Measurements from ENCODE around the gene DECR2. TPM values are rescaled to one million over a fixed set of nuclear protein-coding genes. Genes with fewer than 3 reads are reported as not detected.
A peak's percentile ranks its signal among the peaks of the same experiment; 100 is the strongest.
"Not testable (repeated sequence)": the region's sequence is repeated elsewhere in the genome, so short reads cannot be mapped to it uniquely, and the experiment has no call there.

DECR2 gene
- total RNA-seq, 1 experiment from 2014 or later = 8.9 TPM

DNA sequence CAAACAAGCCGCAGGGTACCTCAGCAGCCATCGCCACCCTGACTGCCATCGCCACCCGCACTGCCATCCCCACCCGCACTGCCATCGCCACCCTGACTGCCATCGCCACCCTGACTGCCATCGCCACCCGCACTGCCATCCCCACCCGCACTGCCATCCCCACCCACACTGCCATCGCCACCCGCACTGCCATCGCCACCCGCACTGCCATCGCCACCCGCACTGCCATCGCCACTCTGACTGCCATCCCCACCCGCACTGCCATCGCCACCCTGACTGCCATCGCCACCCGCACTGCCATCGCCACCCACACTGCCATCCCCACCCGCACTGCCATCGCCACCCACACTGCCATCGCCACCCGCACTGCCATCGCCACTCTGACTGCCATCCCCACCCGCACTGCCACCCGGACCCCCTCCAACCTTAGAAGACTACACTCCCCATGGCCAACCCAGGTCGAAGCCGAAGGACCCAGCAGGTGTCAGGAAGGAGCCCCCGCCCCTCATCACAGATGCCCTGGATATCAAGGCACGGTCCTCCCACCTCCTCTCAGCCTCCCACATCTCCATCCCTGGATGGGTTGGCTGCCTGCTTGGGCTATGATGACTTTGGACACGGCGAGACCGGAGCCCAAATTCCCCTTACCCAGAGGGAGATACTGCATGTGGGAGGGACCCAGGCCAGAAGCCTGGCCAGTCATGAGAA is 23.4 kb upstream of the DECR2 start:
- DNase-seq (ENCODE audit: low read depth) = not testable (repeated sequence)

DNA sequence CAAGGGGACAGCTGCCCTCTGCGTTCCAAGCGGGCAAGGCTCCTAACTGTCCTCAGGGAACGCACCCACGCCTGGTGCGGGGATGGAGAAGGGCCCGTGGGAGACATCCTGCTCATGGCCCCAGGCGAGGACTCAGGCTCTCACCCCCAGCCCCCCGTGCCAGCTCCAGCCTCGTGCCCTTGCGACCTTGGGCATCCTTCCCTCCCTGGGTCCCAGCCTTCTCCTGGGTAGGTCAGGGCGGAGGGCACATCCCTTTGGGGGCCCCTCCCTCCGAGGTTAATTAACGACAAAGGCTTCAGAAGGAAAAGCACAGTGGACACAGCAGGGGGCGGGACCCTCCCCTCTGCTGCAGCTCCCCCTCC is 22.9 kb upstream of the DECR2 start:
- DNase-seq (ENCODE audit: low read depth) = no peak

DNA sequence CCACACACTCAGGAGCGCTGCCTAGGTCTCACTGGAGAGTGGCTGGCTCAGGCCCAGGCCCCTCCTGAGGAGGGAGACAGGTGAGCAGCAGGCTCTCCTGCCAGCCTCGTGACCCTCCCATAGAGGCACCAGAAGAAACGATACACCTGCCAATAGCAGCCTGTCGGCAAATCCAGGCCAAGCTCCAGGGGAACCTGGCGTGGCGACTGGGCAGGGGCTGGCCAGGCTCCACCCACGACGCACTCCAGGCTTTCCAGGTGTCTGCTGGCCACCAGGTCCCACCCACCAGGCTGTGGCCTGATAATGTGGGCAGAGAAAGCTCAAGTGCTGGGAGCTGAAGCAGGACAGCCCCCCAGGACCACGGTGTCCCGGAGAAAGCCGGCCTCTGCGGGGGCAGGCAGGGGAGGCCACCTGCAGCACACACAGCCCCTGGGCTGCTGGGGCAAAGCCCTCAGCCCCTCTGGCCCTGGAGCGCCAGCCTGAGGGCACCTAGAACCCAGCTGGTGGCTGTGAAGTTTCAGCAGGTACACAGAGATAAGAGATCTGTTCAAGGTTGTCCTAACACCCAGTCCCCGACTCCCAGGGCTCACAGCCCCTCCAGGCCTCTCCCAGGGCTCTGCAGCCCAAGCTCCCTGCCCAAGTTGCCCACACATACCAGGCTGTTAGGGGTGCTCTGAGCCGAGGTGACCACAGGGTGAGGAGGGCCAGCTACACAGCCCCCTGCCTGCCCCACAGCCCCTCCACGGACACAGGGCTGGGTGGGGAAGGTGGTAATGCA is 22.3 kb upstream of the DECR2 start:
- DNase-seq (ENCODE audit: low read depth) = no peak

DNA sequence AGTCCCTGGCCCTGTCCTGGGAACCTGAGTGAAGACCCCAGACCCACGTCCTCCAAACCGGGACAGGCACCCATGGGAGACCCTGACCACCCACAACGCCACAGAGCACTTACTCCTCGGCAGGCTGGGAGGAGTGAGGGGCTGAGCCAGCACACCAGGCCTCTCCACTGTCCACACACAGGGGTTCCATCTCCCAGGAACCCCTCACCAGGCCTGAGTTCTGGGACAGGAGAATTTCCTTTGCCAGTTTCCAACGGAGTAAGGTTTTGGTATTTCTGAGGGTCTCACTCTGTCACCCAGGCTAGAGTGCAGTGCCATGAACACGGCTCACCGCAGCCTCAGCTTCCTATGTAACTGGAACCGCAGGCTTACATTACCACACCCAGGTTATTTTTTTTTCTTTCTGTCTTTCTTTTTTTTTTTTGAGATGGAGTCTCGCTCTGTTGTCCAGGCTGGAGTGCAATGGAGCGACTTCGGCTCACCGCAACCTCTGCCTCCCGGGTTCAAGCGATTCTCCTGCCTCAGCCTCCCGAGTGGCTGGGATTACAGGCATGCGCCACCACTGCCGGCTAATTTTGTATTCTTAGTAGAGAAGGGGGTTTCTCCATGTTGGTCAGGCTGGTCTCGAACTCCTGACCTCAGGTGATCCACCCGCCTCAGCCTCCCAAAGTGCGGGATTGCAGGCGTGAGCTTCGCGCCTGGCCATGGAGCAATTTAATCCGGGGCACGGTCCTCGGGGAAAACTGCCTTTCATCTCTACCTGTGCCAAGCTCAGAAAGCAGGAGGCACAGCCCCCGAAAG is 21.5 kb upstream of the DECR2 start:
- DNase-seq (ENCODE audit: low read depth) = no peak

DNA sequence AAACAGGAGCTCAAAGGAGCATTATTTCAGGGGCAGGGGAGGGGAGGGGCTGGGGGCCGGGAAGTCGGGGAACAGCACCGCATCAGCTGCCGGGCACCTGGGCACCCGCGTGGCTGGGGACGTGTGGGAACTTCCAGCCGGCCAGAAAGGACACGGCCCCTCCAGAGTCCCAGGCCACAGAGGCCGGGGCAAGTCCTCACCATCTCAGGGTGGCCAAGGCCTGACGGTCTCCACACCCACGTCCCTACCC is 21.0 kb upstream of the DECR2 start:
- no peak for DNase-seq (ENCODE audit: low read depth)

DNA sequence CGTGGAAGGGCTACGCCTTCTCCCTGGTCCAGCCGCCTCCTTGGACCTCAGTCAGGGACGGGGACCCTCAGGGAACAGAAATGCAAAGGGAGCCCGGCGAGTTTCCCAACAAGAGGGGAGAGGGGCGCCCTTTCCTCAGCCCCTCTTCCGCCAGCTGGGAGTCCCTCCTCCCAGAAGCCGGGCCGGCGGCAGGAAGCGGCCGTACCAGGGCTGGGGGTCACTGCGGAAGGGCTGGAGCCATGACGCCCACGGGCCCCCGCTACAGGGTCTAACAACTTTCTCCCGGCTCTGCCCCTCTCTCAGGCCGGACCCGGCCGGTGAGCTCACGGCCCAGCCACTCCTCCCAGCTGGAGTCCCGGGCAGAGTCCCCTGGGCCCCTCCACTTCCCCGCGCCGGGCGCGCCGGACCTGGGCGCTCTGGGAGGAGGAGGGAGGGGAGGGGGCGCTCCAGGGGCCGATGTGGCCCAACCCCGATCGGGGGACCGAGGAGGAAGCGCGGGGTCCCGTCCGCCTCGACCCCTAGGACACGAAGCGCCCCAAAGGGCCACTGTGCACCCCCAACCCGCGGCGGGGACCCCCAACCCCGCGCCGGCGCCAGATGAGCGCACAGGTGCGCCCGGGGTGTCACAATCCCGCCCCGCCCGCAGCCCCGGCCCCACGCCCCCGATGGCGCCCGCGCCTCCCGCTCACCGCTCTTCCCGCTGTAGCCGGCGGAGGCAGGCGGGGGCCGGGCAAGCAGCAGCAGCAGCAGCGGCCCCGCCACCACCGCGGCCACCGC is 20.5 kb upstream of the DECR2 start:
- no peak for DNase-seq (ENCODE audit: low read depth)

DNA sequence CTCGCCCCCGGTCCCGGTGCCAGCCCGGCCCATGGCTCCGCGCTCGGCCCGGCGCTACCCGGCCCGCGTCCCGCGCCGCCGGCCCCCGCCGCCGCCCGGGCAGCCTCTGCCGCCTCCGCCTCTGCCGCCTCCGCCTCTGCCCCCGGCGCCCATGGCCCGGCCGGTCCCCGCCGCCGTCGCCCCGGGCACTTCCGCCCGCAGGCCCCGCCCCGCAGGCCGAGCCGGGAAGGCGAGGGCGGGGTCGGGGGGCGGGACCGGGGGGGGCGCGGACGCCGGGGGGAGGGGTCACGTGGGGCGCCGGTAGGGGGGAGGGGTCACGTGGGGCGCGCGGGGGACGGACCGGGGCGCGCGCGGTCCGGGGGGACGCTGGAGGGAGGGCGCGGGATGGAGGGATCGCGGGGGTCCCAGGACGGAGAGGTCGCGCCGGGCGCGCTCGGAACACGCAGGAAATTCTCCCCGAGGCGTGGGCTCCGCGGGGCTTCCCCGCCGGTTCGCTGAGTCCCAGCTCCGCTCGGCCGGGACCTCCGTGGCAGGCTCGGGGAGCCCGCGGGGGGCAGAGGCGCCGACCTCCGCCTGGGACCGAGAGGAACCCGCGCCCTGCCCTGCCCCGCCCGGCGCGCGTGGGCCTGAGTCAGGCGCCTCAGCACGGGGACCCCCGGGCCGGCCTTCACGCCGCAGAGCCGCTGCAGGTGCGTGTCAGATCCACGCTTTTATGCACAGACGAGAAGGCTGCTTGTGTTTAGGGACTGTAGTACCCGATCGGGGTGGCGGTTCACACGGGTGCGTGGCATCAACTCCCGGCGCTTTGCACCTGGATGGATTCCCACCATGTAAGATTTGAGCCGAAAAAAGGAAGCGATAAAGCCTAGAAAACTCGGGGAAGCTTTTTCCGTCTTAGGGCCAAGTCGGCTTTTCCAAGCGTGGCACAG is 19.6 kb upstream of the DECR2 start, which contains the start of gene PGAP6:
PGAP6 (minus strand) TSS at position 190 of the 929 bp plus-strand sequence; CDS start at position 33, 157 bp downstream.
- DNase-seq (ENCODE audit: low read depth) = no peak

DNA sequence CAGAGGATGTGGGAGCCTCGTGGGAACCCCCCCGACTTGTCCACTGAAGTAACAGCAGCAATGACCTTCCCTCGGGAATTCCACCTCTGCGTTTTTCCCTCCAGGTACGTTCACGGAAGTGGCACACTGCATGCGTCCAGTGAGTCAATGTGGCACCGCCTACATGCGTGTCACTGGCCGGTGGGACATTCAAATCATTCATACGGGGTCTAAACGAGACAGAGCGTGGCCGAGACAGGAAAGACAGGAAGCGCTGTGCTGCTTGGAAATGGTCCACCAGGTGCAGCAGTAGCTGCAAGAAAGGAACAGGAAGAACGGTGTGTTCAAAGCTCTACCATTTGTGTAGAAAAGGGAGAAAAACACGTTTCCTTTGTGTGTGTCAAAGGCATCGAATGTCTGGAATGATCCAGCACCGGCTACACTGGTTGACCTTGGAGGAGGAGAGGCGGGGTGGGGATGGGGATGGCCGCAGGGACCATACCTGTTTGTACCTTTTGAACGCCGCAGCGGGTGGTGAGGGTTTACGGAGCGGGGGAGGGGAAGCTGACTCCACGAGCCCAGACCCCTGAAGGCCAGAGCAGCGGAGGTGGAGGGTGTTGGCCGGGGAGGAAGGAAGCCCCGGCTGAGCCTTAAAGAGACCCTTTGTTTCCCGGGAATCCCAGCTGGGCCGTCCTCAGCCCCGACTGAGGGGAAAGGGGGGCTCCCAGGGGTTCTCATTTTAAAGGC is 18.2 kb upstream of the DECR2 start:
- no peak for DNase-seq (ENCODE audit: low read depth)

DNA sequence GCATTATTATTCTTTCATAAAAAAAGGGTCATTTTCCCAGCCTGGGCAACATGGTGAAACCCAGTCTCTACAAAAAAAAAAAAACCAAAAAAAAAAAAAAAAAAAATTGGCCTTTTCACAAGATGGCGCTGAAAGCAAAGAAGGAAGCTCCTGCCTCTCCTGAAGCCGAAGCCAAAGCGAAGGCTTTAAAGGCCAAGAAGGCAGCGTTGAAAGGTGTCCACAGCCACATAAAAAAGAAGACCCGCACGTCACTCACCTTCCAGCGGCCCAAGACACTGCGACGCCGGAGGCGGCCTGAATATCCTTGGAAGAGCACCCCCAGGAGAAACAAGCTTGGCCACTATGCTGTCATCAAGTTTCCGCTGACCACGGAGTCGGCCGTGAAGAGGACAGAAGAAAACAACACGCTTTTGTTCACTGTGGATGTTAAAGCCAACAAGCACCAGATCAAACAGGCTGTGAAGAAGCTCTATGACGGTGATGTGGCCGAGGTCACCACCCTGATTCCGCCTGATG is 15.0 kb upstream of the DECR2 start:
- DNase-seq (ENCODE audit: low read depth) = no peak

DNA sequence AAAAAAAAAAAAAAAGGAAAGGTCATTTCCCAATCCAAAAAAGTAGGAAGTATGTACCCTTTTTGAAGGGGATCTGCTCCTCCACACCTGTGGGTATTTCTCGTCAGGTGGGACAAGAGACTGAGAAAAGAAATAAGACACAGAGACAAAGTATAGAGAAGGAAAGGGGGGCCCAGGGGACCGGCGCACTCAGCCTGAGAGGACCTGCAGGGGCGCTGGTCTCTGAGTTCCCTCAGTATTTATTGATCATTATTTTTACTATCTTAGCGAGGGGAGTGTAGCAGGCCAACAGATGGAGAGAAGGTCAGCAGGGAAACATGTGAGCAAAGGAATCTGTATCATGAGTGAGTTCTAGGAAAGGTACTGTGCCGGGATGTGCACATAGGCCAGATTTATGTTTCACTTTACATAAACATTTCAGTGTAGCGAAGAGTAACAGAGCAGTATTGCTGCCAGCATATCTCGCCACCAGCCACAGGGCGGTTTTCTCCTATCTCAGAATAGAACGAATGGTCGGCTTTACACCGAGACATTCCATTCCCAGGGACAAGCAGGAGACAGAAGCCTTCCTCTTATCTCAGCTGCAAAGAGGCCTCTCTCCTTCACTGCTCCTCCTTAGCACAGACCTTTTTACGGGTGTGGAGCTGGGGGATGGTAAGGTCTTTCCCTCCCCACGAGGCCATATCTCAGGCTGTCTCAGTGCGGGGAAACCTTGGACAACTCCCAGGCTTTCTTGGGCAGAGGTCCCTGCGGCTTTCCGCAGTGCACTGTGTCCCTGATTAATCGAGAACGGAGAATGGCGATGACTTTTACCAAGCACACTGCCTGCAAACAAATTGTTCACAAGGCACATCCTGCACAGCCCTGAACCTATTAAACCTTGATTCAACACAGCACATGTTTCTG is 13.7 kb upstream of the DECR2 start:
- DNase-seq (ENCODE audit: low read depth) = not testable (repeated sequence)

DNA sequence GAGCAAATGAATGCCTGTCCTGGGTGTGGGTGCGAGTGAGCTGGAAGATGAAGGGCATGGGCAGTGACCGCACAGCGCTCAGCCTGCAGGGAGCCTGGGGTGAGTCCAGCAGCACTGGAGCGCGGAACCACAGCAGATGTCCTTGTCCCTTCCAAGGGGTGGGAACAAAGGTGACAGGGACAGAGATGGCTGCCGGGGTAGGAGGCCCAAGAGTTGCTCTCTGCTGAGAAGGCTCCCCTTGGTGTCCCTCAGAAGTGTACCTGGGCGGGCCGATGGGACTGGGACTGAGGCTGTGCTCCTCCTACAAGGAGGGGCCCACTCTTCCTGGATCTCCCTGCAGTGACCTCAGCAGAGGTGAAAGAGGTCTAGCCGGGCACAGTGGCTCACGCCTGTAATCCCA is 12.3 kb upstream of the DECR2 start:
- DNase-seq (ENCODE audit: low read depth) = no peak

DNA sequence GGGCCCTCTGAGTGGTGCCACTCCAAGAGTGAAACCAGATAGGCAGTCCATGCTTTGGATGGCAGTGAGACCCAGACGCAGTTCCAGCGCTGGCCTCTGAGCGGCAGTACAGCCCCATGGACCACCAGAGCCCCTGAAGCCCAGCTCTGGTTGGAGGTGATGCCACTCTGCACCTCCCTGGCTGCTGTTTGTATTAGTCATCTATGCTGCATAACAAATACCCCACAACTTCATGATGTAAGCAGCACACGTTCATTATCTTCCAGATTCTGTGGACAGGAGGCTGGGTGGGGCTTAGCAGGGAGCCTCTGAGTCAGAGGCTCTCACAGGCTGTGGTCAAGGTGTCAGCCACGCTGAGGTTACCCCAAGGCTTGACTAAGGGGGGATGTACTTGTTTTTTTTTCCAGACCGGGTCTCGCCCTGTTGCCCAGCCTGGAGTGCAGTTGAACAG is 9.8 kb upstream of the DECR2 start:
- DNase-seq (ENCODE audit: low read depth) = peak; percentile 95

DNA sequence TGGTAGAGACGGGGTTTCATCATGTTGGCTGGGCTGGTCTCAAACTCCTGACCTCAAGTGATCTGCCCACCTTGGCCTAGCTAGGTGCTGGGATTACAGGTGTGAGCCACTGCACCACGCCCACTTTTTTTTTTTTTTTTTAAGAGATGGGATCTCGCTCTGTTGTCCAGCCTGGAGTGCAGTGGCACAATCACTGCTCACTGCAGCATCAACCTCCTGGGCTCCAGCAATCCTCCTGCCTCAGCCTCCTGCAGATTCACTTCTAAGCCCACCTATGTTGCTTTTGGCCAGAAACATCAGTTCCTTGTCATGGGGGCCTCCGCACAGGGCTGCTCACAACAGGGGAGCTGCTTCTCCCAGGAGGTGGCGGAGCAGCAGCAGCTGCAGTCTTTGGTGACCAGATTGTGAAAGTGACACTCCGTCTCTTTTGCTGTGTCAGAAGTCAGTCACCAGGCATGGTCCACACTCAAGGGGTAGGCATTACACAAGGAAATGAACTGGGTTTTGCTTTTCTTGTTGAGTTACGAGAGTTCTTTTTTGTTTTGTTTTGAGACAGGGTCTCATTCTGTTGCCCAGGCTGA is 9.1 kb upstream of the DECR2 start:
- no peak for DNase-seq (ENCODE audit: low read depth)

DNA sequence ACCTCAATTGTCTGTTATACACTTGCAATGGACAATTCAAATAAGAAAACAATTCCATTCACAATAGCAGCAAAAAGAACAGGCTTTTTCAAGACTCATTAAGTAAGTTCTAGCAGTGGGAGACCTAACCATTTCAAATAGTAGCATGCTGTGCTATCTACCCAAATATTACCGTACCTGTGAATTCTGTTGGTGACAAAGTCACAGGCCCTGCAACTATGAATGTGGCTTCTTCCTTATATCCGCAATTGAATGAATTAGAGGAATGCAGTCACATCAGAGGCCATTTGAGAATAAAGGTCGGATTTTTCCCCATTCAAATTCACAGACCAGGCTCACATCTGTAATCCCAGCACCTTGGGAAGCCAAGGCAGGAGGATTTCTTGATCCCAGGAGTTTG is 5.5 kb upstream of the DECR2 start:
- DNase-seq (ENCODE audit: low read depth) = no peak

DNA sequence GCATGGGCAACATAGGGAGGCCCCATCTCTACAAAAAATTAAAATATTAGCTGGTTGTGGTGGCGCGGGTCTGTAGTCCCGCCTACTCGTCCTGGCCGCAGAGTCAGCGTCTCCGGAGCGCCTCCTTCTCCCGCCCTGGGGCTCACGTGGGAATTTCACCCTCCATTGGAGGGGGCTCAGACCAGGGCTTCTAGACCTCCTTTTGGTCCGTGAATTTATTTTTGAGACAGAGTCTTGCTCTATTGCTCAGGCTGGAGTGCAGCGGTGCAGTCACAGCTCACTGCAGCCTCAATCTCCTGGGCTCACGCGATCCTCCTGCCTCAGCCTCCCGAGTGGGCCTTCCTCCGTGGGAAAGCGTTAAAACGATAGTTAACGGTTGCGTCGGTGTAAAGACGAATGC is 5.1 kb upstream of the DECR2 start:
- DNase-seq (ENCODE audit: low read depth) = no peak

DNA sequence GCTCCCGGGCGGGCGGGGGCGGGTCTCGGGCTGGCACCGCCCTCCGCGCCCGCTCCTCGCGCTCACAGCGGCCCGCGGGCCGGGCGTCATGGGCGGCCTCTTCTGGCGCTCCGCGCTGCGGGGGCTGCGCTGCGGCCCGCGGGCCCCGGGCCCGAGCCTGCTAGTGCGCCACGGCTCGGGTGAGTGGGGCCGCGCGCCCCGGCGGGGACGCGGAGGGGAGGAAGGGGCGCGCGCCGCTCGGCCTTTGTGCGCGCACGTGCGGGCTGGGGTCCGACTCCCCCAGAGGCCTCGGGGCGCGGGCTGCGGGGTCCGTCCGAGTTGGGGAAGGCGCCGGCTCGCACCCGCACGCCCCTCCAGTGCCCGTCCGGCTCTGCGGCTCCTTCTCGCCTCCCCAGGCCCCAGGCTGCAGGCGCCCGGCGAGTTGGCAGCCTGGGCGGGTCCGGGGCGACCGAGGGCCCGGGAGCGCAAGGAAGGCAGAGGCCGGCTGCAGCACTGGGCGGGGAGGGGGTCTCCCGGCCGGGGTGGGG is 4.5 kb upstream of the DECR2 start, which contains the start of gene NME4:
NME4 (plus strand) TSS at position 65 of the 527 bp plus-strand sequence; CDS start at position 89, 24 bp downstream.
- no peak for DNase-seq (ENCODE audit: low read depth)

DNA sequence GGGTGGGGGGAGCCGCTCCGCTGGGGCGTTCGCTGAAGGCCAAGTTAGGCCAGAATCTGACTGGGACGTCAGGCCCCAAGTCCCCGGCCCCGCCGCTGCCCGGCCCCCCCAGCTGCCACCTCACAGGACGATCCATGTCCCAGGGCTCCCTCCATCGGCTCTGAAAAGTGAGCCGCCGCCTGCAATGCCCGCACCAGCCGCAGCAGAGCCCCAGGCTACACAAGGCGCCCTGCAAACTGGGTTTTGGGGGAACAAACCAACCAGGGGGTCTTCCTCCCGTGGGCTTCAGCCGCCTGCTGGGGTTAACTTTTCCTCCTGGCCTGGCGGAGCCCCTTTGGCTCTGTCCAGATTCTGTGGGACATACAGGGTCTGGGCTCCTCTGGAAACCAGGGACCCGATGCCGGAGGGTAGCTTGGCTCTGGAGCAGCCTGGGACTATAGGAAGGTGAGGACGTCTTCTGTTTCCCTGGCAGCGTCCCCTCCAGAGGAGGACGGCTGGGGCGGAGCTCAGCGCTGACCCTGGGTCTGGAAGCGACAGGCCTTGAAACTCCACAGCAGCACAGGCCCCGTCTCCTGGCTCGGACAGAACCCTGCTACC is 3.9 kb upstream of the DECR2 start:
- no peak for DNase-seq (ENCODE audit: low read depth)

All from HT1080 (cell line).